GM23338 (cell line): Measurements from ENCODE around the gene CYSRT1. TPM values are rescaled to one million over a fixed set of nuclear protein-coding genes. Genes with fewer than 3 reads are reported as not detected.

Experiments used
- ATAC-seq: fragments of 200-7000 bp; cut with Tn5 transposase; 3 replicates; pipeline ENCODE4 v1.9.1; 2020
- DNase-seq: peaks from one replicate; pipeline ENCODE4 v3.0.0-alpha.2; 2015; ENCODE audit warnings: low spot score
- H2AFZ ChIP-seq: fragments of 200-600 bp; sonication (generic); 2 replicates; pipeline ENCODE4 v1.8.0; 2016; ENCODE audit warnings: antibody characterized with exemption, mild to moderate bottlenecking, moderate library complexity
- H3F3A ChIP-seq: fragments of 200-600 bp; sonication (generic); replicated peaks from 2 replicates; pipeline ENCODE4 v1.8.0; 2017; ENCODE audit warnings: antibody characterized with exemption, mixed run types, low read depth
- H3K27ac ChIP-seq: fragments of 200-600 bp; sonication (generic); 2 replicates; pipeline ENCODE4 v1.6.1; 2016; ENCODE audit warnings: low read depth
- H3K27me3 ChIP-seq: fragments of 200-600 bp; sonication (generic); 2 replicates; pipeline ENCODE4 v1.8.0; 2016; ENCODE audit warnings: mild to moderate bottlenecking, mixed run types, moderate library complexity; ENCODE audit not compliant: insufficient read depth
- H3K36me3 ChIP-seq: fragments of 200-600 bp; sonication (generic); 2 replicates; pipeline ENCODE4 v1.8.0; 2016; ENCODE audit warnings: mild to moderate bottlenecking; ENCODE audit not compliant: insufficient read depth
- H3K4me1 ChIP-seq: fragments of 200-600 bp; sonication (generic); 2 replicates; pipeline ENCODE4 v1.8.0; 2016; ENCODE audit warnings: mild to moderate bottlenecking, moderate library complexity; ENCODE audit not compliant: insufficient read depth
- H3K4me2 ChIP-seq: fragments of 200-600 bp; sonication (generic); 2 replicates; pipeline ENCODE4 v1.7.1; 2017; ENCODE audit warnings: mixed run types
- H3K4me3 ChIP-seq: fragments of 200-600 bp; sonication (generic); 2 replicates; pipeline ENCODE4 v1.6.1; 2016; ENCODE audit warnings: mixed run types
- H3K79me2 ChIP-seq: fragments of 200-600 bp; sonication (generic); replicated peaks from 2 replicates; pipeline ENCODE4 v1.8.0; 2017; ENCODE audit warnings: mild to moderate bottlenecking; ENCODE audit not compliant: insufficient read depth
- H3K9me2 ChIP-seq: fragments of 200-600 bp; sonication (generic); 2 replicates; pipeline ENCODE4 v1.8.0; 2017; ENCODE audit not compliant: insufficient read depth
- H4K20me1 ChIP-seq: fragments of 200-600 bp; sonication (generic); replicated peaks from 2 replicates; pipeline ENCODE4 v1.8.0; 2017; ENCODE audit warnings: mild to moderate bottlenecking; ENCODE audit not compliant: insufficient read depth
- H3K27ac Mint-ChIP-seq: 2 replicates; pipeline ENCODE4 v1.8.0; 2020; ENCODE audit warnings: inconsistent platforms, mild to moderate bottlenecking, moderate library complexity, mixed read lengths
- H3K27me3 Mint-ChIP-seq: 3 replicates; pipeline ENCODE4 v1.8.0; 2022; ENCODE audit warnings: low read depth, mild to moderate bottlenecking, moderate library complexity, mixed read lengths, inconsistent platforms; ENCODE audit not compliant: insufficient read depth, poor library complexity
- H3K36me3 Mint-ChIP-seq: 3 replicates; pipeline ENCODE4 v1.8.0; 2021; ENCODE audit warnings: low read depth, mild to moderate bottlenecking, inconsistent platforms, moderate library complexity, mixed read lengths
- H3K4me1 Mint-ChIP-seq: 3 replicates; pipeline ENCODE4 v1.8.0; 2020; ENCODE audit warnings: mild to moderate bottlenecking, inconsistent platforms, mixed read lengths
- H3K4me3 Mint-ChIP-seq: 3 replicates; pipeline ENCODE4 v1.8.0; 2021; ENCODE audit warnings: moderate library complexity, mild to moderate bottlenecking, inconsistent platforms, mixed read lengths
- H3K9me3 Mint-ChIP-seq: 3 replicates; pipeline ENCODE4 v1.8.0; 2020; ENCODE audit warnings: moderate library complexity, mild to moderate bottlenecking, inconsistent platforms, mixed read lengths
- CREB1 ChIP-seq: fragments of 250-450 bp; sonication (Bioruptor Pico); IDR thresholded peaks from 2 replicates; pipeline ENCODE4 v1.5.0; 2020; ENCODE audit warnings: low read depth, mild to moderate bottlenecking, moderate library complexity
- EZH2 ChIP-seq: fragments of 200-600 bp; sonication (generic); IDR thresholded peaks from one replicate; pipeline ENCODE4 v1.8.0; 2017; ENCODE audit warnings: antibody characterized with exemption, mild to moderate bottlenecking, low read depth; ENCODE audit not compliant: unreplicated experiment
- EZH2phosphoT487 ChIP-seq: fragments of 200-600 bp; sonication (generic); IDR thresholded peaks from one replicate; pipeline ENCODE4 v1.8.1; 2018; ENCODE audit warnings: antibody characterized with exemption; ENCODE audit not compliant: unreplicated experiment
- JUNB ChIP-seq: IDR thresholded peaks from one replicate; pipeline ENCODE4 v1.6.1; 2016; ENCODE audit warnings: antibody characterized with exemption; ENCODE audit not compliant: unreplicated experiment
- POLR2AphosphoS5 ChIP-seq: IDR thresholded peaks from 2 replicates; pipeline ENCODE4 v1.6.1; 2016; ENCODE audit warnings: antibody characterized with exemption, low read depth
- STAT1 ChIP-seq: IDR thresholded peaks from one replicate; pipeline ENCODE4 v1.6.1; 2016; ENCODE audit warnings: antibody characterized with exemption; ENCODE audit not compliant: unreplicated experiment
- ZNF114 ChIP-seq: fragments of 250-450 bp; sonication (Bioruptor Pico); IDR thresholded peaks from 2 replicates; pipeline ENCODE4 v1.5.0; 2020; ENCODE audit warnings: mild to moderate bottlenecking, moderate library complexity
- ZNF331 ChIP-seq: fragments of 250-450 bp; sonication (Bioruptor Pico); IDR thresholded peaks from 2 replicates; pipeline ENCODE4 v1.5.0; 2020; ENCODE audit warnings: low read depth, mild to moderate bottlenecking, moderate library complexity
- polyA plus RNA-seq: library from polyadenylated mRNA; unstranded; fragments of >200 nt; fragmentation: Nextera tagmentation; extraction: Ambion mirVana; gene quantifications from 2 replicates; pipeline ENCODE4 v1.2.1, GENCODE V29; 2016
- total RNA-seq: library from RNA; depleted of rRNA; stranded (reverse); fragments of >200 nt; shearing (Covaris generic); gene quantifications from 2 replicates; pipeline ENCODE4 v1.2.3, GENCODE V29; 2014
- TF ChIP-seq, protein P1 (sequence below): IDR thresholded peaks from 2 replicates; pipeline ENCODE4 v1.6.1; 2016; ENCODE audit warnings: antibody characterized with exemption
- TF ChIP-seq, protein P2 (sequence below): fragments of 250-450 bp; sonication (Bioruptor Pico); IDR thresholded peaks from 2 replicates; pipeline ENCODE4 v1.5.0; 2020; ENCODE audit warnings: mild to moderate bottlenecking, moderate library complexity
- TF ChIP-seq, protein P3 (sequence below): IDR thresholded peaks from one replicate; pipeline ENCODE4 v1.6.1; 2018; ENCODE audit warnings: antibody characterized with exemption; ENCODE audit not compliant: unreplicated experiment

The CYSRT1 gene
- total and polyA plus RNA-seq, 2 experiments from 2014 or later, result 2.0 to 3.2 TPM

DNA sequence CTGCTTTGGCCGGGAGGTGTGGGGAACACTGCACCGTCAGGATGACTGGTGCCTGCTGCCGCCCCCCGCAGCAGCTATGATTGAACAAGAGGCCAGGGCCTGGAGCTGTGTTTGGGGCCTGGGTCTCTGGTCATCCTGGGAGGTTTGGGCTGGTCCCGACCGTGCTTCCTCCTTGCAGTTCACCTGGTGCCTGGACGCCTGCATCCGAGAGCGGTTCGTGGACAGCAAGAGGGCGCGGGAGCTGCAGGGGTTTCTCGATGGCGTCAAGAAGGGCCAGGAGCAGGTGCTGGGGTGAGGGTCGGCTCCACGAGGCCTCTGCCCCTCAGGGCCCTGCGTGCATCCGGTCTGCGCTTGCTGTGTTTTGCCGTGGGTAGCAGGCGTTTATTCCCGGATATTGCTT lies 39.1 kb downstream of the CYSRT1 start (continued):
- TF ChIP-seq JUNB (no peak), CREB1 (no peak), STAT1 (no peak)
- TF ChIP-seq, protein P1, sequence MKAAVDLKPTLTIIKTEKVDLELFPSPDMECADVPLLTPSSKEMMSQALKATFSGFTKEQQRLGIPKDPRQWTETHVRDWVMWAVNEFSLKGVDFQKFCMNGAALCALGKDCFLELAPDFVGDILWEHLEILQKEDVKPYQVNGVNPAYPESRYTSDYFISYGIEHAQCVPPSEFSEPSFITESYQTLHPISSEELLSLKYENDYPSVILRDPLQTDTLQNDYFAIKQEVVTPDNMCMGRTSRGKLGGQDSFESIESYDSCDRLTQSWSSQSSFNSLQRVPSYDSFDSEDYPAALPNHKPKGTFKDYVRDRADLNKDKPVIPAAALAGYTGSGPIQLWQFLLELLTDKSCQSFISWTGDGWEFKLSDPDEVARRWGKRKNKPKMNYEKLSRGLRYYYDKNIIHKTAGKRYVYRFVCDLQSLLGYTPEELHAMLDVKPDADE, result no peak
- TF ChIP-seq, protein P2, sequence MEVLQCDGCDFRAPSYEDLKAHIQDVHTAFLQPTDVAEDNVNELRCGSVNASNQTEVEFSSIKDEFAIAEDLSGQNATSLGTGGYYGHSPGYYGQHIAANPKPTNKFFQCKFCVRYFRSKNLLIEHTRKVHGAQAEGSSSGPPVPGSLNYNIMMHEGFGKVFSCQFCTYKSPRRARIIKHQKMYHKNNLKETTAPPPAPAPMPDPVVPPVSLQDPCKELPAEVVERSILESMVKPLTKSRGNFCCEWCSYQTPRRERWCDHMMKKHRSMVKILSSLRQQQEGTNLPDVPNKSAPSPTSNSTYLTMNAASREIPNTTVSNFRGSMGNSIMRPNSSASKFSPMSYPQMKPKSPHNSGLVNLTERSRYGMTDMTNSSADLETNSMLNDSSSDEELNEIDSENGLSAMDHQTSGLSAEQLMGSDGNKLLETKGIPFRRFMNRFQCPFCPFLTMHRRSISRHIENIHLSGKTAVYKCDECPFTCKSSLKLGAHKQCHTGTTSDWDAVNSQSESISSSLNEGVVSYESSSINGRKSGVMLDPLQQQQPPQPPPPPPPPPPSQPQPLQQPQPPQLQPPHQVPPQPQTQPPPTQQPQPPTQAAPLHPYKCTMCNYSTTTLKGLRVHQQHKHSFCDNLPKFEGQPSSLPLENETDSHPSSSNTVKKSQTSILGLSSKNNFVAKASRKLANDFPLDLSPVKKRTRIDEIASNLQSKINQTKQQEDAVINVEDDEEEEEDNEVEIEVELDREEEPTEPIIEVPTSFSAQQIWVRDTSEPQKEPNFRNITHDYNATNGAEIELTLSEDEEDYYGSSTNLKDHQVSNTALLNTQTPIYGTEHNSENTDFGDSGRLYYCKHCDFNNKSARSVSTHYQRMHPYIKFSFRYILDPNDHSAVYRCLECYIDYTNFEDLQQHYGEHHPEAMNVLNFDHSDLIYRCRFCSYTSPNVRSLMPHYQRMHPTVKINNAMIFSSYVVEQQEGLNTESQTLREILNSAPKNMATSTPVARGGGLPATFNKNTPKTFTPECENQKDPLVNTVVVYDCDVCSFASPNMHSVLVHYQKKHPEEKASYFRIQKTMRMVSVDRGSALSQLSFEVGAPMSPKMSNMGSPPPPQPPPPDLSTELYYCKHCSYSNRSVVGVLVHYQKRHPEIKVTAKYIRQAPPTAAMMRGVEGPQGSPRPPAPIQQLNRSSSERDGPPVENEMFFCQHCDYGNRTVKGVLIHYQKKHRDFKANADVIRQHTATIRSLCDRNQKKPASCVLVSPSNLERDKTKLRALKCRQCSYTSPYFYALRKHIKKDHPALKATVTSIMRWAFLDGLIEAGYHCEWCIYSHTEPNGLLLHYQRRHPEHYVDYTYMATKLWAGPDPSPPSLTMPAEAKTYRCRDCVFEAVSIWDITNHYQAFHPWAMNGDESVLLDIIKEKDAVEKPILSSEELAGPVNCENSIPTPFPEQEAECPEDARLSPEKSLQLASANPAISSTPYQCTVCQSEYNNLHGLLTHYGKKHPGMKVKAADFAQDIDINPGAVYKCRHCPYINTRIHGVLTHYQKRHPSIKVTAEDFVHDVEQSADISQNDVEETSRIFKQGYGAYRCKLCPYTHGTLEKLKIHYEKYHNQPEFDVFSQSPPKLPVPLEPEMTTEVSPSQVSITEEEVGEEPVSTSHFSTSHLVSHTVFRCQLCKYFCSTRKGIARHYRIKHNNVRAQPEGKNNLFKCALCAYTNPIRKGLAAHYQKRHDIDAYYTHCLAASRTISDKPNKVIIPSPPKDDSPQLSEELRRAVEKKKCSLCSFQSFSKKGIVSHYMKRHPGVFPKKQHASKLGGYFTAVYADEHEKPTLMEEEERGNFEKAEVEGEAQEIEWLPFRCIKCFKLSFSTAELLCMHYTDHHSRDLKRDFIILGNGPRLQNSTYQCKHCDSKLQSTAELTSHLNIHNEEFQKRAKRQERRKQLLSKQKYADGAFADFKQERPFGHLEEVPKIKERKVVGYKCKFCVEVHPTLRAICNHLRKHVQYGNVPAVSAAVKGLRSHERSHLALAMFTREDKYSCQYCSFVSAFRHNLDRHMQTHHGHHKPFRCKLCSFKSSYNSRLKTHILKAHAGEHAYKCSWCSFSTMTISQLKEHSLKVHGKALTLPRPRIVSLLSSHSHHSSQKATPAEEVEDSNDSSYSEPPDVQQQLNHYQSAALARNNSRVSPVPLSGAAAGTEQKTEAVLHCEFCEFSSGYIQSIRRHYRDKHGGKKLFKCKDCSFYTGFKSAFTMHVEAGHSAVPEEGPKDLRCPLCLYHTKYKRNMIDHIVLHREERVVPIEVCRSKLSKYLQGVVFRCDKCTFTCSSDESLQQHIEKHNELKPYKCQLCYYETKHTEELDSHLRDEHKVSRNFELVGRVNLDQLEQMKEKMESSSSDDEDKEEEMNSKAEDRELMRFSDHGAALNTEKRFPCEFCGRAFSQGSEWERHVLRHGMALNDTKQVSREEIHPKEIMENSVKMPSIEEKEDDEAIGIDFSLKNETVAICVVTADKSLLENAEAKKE (CRISPR knock-in tag), result no peak

DNA sequence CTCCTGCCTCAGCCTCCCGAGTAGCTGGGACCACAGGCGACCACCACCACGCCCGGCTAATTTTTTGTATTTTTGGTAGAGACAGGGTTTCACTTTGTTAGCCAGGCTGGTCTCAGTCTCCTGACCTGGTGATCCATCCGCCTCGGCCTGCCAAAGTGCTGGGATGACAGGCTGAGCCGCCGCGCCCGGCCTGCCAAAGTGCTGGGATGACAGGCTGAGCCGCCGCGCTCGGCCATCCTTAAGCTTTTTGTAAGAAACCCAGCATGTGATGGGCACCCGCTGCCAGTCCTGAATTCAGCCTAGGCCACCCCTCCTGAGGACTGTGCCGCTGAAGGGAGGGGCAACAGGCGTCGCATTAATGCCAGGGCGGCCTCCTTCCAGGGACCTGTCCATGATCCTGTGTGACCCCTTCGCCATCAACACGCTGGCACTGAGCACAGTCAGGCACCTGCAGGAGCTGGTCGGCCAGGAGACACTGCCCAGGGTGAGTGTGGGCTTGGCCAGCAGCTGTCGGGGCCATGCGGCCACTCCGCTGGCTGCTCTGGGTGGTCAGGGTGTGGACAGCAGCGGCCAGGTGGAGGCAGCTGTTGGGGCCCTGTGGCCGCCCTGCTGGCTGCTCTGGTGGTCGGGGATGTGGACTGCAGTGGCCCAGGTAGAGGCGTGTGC lies 40.7 kb downstream of the CYSRT1 start:
- no peak overlapping the region for H3K4me3 ChIP-seq
- Mint-ChIP-seq H3K9me3 (no peaks in the 10 kb centered on the region; the same call in 2 of the 3 replicates), H3K4me3 (no peak overlapping the region), H3K4me1 (peaks cover 4% of the 10 kb centered on the region; the same call in 2 of the 3 replicates), H3K36me3 (peaks cover 37% of the 10 kb centered on the region), H3K27ac (no peak overlapping the region), H3K27me3 (peaks cover 18% of the 10 kb centered on the region)
- H3K79me2 ChIP-seq, result no peaks in the 10 kb centered on the region
- no peaks in the 10 kb centered on the region for H3K9me2 ChIP-seq
- no peak overlapping the region for H3K4me2 ChIP-seq
- peaks cover 10% of the 10 kb centered on the region; the same call in 1 of the 2 replicates for H3K36me3 ChIP-seq
- TF ChIP-seq ZNF331 (CRISPR knock-in tag) (no peak), EZH2phosphoT487 (no peak), JUNB (no peak), POLR2AphosphoS5 (no peak), ZNF114 (no peak), EZH2 (no peak)
- TF ChIP-seq, protein P3, sequence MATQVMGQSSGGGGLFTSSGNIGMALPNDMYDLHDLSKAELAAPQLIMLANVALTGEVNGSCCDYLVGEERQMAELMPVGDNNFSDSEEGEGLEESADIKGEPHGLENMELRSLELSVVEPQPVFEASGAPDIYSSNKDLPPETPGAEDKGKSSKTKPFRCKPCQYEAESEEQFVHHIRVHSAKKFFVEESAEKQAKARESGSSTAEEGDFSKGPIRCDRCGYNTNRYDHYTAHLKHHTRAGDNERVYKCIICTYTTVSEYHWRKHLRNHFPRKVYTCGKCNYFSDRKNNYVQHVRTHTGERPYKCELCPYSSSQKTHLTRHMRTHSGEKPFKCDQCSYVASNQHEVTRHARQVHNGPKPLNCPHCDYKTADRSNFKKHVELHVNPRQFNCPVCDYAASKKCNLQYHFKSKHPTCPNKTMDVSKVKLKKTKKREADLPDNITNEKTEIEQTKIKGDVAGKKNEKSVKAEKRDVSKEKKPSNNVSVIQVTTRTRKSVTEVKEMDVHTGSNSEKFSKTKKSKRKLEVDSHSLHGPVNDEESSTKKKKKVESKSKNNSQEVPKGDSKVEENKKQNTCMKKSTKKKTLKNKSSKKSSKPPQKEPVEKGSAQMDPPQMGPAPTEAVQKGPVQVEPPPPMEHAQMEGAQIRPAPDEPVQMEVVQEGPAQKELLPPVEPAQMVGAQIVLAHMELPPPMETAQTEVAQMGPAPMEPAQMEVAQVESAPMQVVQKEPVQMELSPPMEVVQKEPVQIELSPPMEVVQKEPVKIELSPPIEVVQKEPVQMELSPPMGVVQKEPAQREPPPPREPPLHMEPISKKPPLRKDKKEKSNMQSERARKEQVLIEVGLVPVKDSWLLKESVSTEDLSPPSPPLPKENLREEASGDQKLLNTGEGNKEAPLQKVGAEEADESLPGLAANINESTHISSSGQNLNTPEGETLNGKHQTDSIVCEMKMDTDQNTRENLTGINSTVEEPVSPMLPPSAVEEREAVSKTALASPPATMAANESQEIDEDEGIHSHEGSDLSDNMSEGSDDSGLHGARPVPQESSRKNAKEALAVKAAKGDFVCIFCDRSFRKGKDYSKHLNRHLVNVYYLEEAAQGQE, result no peak
- H3K4me1 ChIP-seq, result no peaks in the 10 kb centered on the region
- H4K20me1 ChIP-seq, result 0 out of 2 replicates have a peak, but pooled peaks cover 9% of the 10 kb centered on the region
- H3F3A ChIP-seq, result 0 out of 2 replicates have a peak, but pooled peaks cover 4% of the 10 kb centered on the region
- no peak overlapping the region for H3K27ac ChIP-seq
- H3K27me3 ChIP-seq, result no peaks in the 10 kb centered on the region
- DNase-seq (no peak), ATAC-seq (no peak)
- H2AFZ ChIP-seq, result no peak overlapping the region
